HG02938 (cell line): ENCODE results near the gene SOX11.

Experiments used
- ATAC-seq: cut with Tn5 transposase; IDR thresholded peaks from one replicate; pipeline ENCODE4 v1.9.1; 2021; ENCODE audit warnings: mild to moderate bottlenecking, moderate library complexity; ENCODE audit not compliant: unreplicated experiment

SOX11 gene

GRCh38 chr2:5691221-5691984 is 781 bp upstream of the SOX11 start:
- ATAC-seq = no peak

- no peak for ATAC-seq
Measured at GRCh38 chr2:5692561-5693286, 540 bp downstream of the SOX11 start.

- ATAC-seq = no peak
Measured at GRCh38 chr2:5693287-5694201, 1.4 kb downstream of the SOX11 start.

GRCh38 chr2:5694306-5694705 is 2.1 kb downstream of the SOX11 start:
- no peak for ATAC-seq

- no peak for ATAC-seq
Measured at GRCh38 chr2:5695654-5696403, 3.6 kb downstream of the SOX11 start.

- ATAC-seq = no peak
Measured at GRCh38 chr2:5696404-5696944, 4.3 kb downstream of the SOX11 start.

GRCh38 chr2:5696945-5697521 is 4.8 kb downstream of the SOX11 start:
- no peak for ATAC-seq

- ATAC-seq = no peak
Measured at GRCh38 chr2:5697562-5697961, 5.4 kb downstream of the SOX11 start.

GRCh38 chr2:5698134-5698533 is 6.0 kb downstream of the SOX11 start:
- no peak for ATAC-seq

- ATAC-seq = no peak
Measured at GRCh38 chr2:5699963-5700362, 7.8 kb downstream of the SOX11 start.

- ATAC-seq = no peak
Measured at GRCh38 chr2:5700551-5700950, 8.4 kb downstream of the SOX11 start.

GRCh38 chr2:5701266-5701665 is 9.1 kb downstream of the SOX11 start:
- no peak for ATAC-seq

- ATAC-seq = no peak
Measured at GRCh38 chr2:5703166-5703565, 11.0 kb downstream of the SOX11 start.

- ATAC-seq = no peak
Measured at GRCh38 chr2:5705490-5705889, 13.3 kb downstream of the SOX11 start.

GRCh38 chr2:5706717-5707455 is 14.7 kb downstream of the SOX11 start:
- no peak for ATAC-seq

- ATAC-seq = no peak
Measured at GRCh38 chr2:5710615-5711014, 18.4 kb downstream of the SOX11 start.

- ATAC-seq = no peak
Measured at GRCh38 chr2:5713101-5713500, 20.9 kb downstream of the SOX11 start.

GRCh38 chr2:5719629-5720334 is 27.6 kb downstream of the SOX11 start:
- no peak for ATAC-seq

- ATAC-seq = no peak
Measured at GRCh38 chr2:5720426-5720825, 28.2 kb downstream of the SOX11 start.
